Peyer's patch (tissue), 4 donors: Measurements from ENCODE around the gene PAGE2B.

ENCODE experiments used
- POLR2A ChIP-seq, 2 donors: fragments of 450-650 bp; IDR thresholded peaks; one replicate each; pipeline ENCODE4 v1.5.1; 2017; ENCODE audit warnings: antibody characterized with exemption in 2 of 2, mild to moderate bottlenecking in 2 of 2, moderate library complexity in 2 of 2
- TF ChIP-seq, protein P1 (sequence below), 6 experiments: fragments of 450-650 bp in 4 of 6; fragments of 200-600 bp in 2 of 6; sonication (generic) in 1 of 6; IDR thresholded peaks; one replicate each; pipeline ENCODE4 v1.5.1; 2017 to 2019; ENCODE audit warnings: antibody characterized with exemption in 6 of 6, mild to moderate bottlenecking in 3 of 6, moderate library complexity in 1 of 6

DNA sequence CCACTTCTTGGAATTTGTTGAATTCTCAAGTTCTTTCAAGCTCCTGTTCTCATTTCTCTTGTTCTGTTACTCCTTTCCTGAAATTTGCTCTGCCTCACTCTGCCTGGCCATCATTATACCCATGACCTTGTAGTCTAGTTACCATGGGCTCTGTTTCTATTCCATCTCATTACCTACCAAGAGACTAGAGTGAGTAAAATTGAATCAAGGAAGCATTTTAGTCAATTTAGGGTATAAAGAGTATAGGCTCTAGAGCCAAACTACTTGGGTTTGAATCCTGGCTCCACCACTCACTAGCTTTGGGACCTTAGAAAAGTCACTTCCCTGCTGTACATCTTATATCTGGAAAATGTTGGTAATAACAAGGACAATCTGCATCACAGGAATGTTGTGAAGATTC lies 46.2 kb upstream of the PAGE2B start:
- TF ChIP-seq, protein P1, sequence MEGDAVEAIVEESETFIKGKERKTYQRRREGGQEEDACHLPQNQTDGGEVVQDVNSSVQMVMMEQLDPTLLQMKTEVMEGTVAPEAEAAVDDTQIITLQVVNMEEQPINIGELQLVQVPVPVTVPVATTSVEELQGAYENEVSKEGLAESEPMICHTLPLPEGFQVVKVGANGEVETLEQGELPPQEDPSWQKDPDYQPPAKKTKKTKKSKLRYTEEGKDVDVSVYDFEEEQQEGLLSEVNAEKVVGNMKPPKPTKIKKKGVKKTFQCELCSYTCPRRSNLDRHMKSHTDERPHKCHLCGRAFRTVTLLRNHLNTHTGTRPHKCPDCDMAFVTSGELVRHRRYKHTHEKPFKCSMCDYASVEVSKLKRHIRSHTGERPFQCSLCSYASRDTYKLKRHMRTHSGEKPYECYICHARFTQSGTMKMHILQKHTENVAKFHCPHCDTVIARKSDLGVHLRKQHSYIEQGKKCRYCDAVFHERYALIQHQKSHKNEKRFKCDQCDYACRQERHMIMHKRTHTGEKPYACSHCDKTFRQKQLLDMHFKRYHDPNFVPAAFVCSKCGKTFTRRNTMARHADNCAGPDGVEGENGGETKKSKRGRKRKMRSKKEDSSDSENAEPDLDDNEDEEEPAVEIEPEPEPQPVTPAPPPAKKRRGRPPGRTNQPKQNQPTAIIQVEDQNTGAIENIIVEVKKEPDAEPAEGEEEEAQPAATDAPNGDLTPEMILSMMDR (IDR thresholded peaks at IDR 0.05), result no peak
- TF ChIP-seq POLR2A (IDR thresholded peaks at IDR 0.05), result no peak
